ENCODE measurements around the gene DLL1.

The DLL1 gene

GRCh38 chr6:170281331-170282292 lies 9.3 kb downstream of the DLL1 start:
- DNase-seq = no peak

- DNase-seq = no peak
Observed at GRCh38 chr6:170280689-170281045, 10.2 kb downstream of the DLL1 start.

GRCh38 chr6:170279977-170280688 lies 10.7 kb downstream of the DLL1 start:
- peak; percentile 70 to 71 for DNase-seq

- DNase-seq = no peak
Observed at GRCh38 chr6:170279426-170279825, 11.5 kb downstream of the DLL1 start.

GRCh38 chr6:170278743-170279094 lies 12.2 kb downstream of the DLL1 start:
- no peak for DNase-seq

- DNase-seq = no peak
Observed at GRCh38 chr6:170277893-170278742, 12.8 kb downstream of the DLL1 start.

GRCh38 chr6:170276369-170277057 lies 14.4 kb downstream of the DLL1 start:
- DNase-seq = no peak

- DNase-seq = no peak
Observed at GRCh38 chr6:170274713-170275560, 15.9 kb downstream of the DLL1 start.

GRCh38 chr6:170273681-170274080 lies 17.2 kb downstream of the DLL1 start:
- DNase-seq = no peak

GRCh38 chr6:170273191-170273590 lies 17.7 kb downstream of the DLL1 start:
- no peak for DNase-seq

- no peak for DNase-seq
Observed at GRCh38 chr6:170272341-170273065, 18.4 kb downstream of the DLL1 start.

GRCh38 chr6:170271771-170272314 lies 19.0 kb downstream of the DLL1 start:
- peak; percentile 84 to 85 for DNase-seq

- no peak for DNase-seq
Observed at GRCh38 chr6:170270984-170271593, 19.8 kb downstream of the DLL1 start.

- no peak for DNase-seq
Observed at GRCh38 chr6:170269846-170270541, 20.9 kb downstream of the DLL1 start.

GRCh38 chr6:170269151-170269845 lies 21.6 kb downstream of the DLL1 start:
- DNase-seq = no peak

- DNase-seq = no peak
Observed at GRCh38 chr6:170268216-170269129, 22.4 kb downstream of the DLL1 start.

GRCh38 chr6:170267688-170268087 lies 23.2 kb downstream of the DLL1 start:
- no peak for DNase-seq
